GM12801 (cell line): ENCODE measurements around the gene COBL.

ENCODE experiments used
- CTCF ChIP-seq: IDR thresholded peaks from one replicate; pipeline ENCODE4 v1.5.1; 2011; ENCODE audit warnings: control low read depth; ENCODE audit not compliant: insufficient read length; ENCODE audit errors: extremely low read depth

The COBL gene

GRCh38 chr7:51015581-51015980 is 301.0 kb downstream of the COBL start:
- TF ChIP-seq CTCF: no peak

GRCh38 chr7:51014811-51015210 is 301.8 kb downstream of the COBL start:
- TF ChIP-seq CTCF: no peak

GRCh38 chr7:51013861-51014511 is 302.6 kb downstream of the COBL start:
- TF ChIP-seq CTCF: no peak

GRCh38 chr7:51013218-51013786 is 303.3 kb downstream of the COBL start:
- TF ChIP-seq CTCF: no peak

GRCh38 chr7:51012569-51013217 is 303.9 kb downstream of the COBL start:
- TF ChIP-seq CTCF: no peak

- TF ChIP-seq CTCF: no peak
These were observed 304.8 kb downstream of the COBL start for GRCh38 chr7:51011710-51012350.

GRCh38 chr7:51010534-51010933 is 306.1 kb downstream of the COBL start:
- TF ChIP-seq CTCF: no peak
